ENCODE measurements around the gene ATP8A2. TPM values are rescaled to one million over a fixed set of nuclear protein-coding genes. Genes with fewer than 3 reads are reported as not detected.
A peak's percentile ranks its signal among the peaks of the same experiment; 100 is the strongest.

The ATP8A2 gene
- total RNA-seq, 1 experiment from 2014 or later: 5.2 TPM

GRCh38 chr13:25466880-25467279, 95.1 kb downstream of the ATP8A2 start:
- H3K27ac Mint-ChIP-seq: no peak overlapping the region
- POLR2A ChIA-PET: no interaction called here
- TF ChIP-seq HMGXB4 (CRISPR knock-in tag; IDR thresholded peaks at IDR 0.05) (no peak), RELA (CRISPR knock-in tag; IDR thresholded peaks at IDR 0.05; ENCODE audit: borderline replicate concordance) (no peak), JUN (CRISPR knock-in tag; IDR thresholded peaks at IDR 0.05) (no peak), E2F1 (CRISPR knock-in tag; IDR thresholded peaks at IDR 0.05) (no peak), E2F4 (CRISPR knock-in tag; IDR thresholded peaks at IDR 0.05; ENCODE audit: borderline replicate concordance, low read depth) (no peak)
- no peaks in the 10 kb centered on the region for H3K9me3 Mint-ChIP-seq
- peaks cover 10% of the 10 kb centered on the region for H3K4me1 Mint-ChIP-seq
- H3K36me3 Mint-ChIP-seq: no peaks in the 10 kb centered on the region
- CTCF ChIA-PET: interaction anchor here (0.5 to 1.5 kb wide), 2 partner anchors 93 to 628 kb away, joined by 3 to 4 read pairs; no protein-coding TSS in a partner anchor
- ATAC-seq: no peak
- DNase-seq (ENCODE audit: low spot score): no peak
- H3K27me3 Mint-ChIP-seq (ENCODE audit: low read depth): peaks cover 44% of the 10 kb centered on the region
- no peak overlapping the region for H3K4me3 Mint-ChIP-seq

GRCh38 chr13:25468325-25469168, 96.8 kb downstream of the ATP8A2 start:
- Mint-ChIP-seq H3K27ac (no peak overlapping the region), H3K27me3 (ENCODE audit: low read depth) (peaks cover 44% of the 10 kb centered on the region), H3K9me3 (no peaks in the 10 kb centered on the region), H3K4me1 (peaks cover 10% of the 10 kb centered on the region), H3K4me3 (peak overlapping the region; percentile 89), H3K36me3 (no peaks in the 10 kb centered on the region)
- POLR2A ChIA-PET: no interaction called here
- CTCF ChIA-PET: interaction anchor here (0.9 to 1.8 kb wide), 8 partner anchors 26 to 784 kb away, joined by 3 to 12 read pairs (median 4); no protein-coding TSS in a partner anchor
- ATAC-seq: peak; percentile 69
- DNase-seq (ENCODE audit: low spot score): peak; percentile 74
- TF ChIP-seq MAX (CRISPR knock-in tag; IDR thresholded peaks at IDR 0.05) (no peak), ZBTB21 (CRISPR knock-in tag; IDR thresholded peaks at IDR 0.05; ENCODE audit: borderline replicate concordance) (no peak), FOXJ3 (CRISPR knock-in tag; IDR thresholded peaks at IDR 0.05; ENCODE audit: borderline replicate concordance) (no peak), STAT6 (CRISPR knock-in tag; conservative IDR thresholded peaks at IDR 0.05; ENCODE audit: low read depth) (0 out of 2 replicates have a peak, but pooled peaks have one; percentile 70), JAZF1 (CRISPR knock-in tag; IDR thresholded peaks at IDR 0.05) (no peak), SP1 (CRISPR knock-in tag; conservative IDR thresholded peaks at IDR 0.05) (0 out of 2 replicates have a peak, but pooled peaks have one; percentile 26), USF2 (CRISPR knock-in tag; IDR thresholded peaks at IDR 0.05) (no peak), EMX1 (CRISPR knock-in tag; IDR thresholded peaks at IDR 0.05) (no peak), ZMAT4 (CRISPR knock-in tag; IDR thresholded peaks at IDR 0.05) (no peak), ZNF232 (CRISPR knock-in tag; IDR thresholded peaks at IDR 0.05) (no peak), HMGXB4 (CRISPR knock-in tag; IDR thresholded peaks at IDR 0.05) (peak; percentile 71; the same call in 1 of the 2 replicates), CBFB (CRISPR knock-in tag; IDR thresholded peaks at IDR 0.05; ENCODE audit: low read depth) (peak; percentile 20; the same call in 1 of the 2 replicates), CTCF (IDR thresholded peaks at IDR 0.05) (no peak), ZNF263 (CRISPR knock-in tag; IDR thresholded peaks at IDR 0.05; ENCODE audit: low read depth) (no peak), ERG (CRISPR knock-in tag; IDR thresholded peaks at IDR 0.05) (no peak)

Data from WTC11 (cell line).